H1 (cell line): ENCODE measurements around the gene CGB7. TPM values are rescaled to one million over a fixed set of nuclear protein-coding genes. Genes with fewer than 3 reads are reported as not detected.
A peak's percentile ranks its signal among the peaks of the same experiment; 100 is the strongest.

ENCODE experiments used
- HDAC2 ChIP-seq, 2 experiments: fragments of 300-600 bp in 1 of 2; sonication (generic) in 1 of 2; IDR thresholded peaks; 2 replicates each; pipeline ENCODE4 v1.6.1; 2011 to 2012; ENCODE audit warnings: low read depth in 2 of 2, low read length in 2 of 2, mild to moderate bottlenecking in 2 of 2, moderate library complexity in 2 of 2, borderline replicate concordance in 1 of 2, inconsistent platforms in 1 of 2
- KDM4A ChIP-seq: IDR thresholded peaks from one replicate; pipeline ENCODE4 v1.7.1; 2012; ENCODE audit warnings: low read depth, mild to moderate bottlenecking, moderate library complexity, low read length, inconsistent platforms; ENCODE audit not compliant: severe bottlenecking
- RBBP5 ChIP-seq: IDR thresholded peaks from 2 replicates; pipeline ENCODE4 v1.7.1; 2012; ENCODE audit warnings: low read depth, mild to moderate bottlenecking, inconsistent platforms, low read length, moderate library complexity, borderline replicate concordance
- SP4 ChIP-seq: IDR thresholded peaks from 2 replicates; pipeline ENCODE4 v1.6.1; 2012; ENCODE audit warnings: low read length, inconsistent platforms
- ZNF274 ChIP-seq: IDR thresholded peaks from 2 replicates; pipeline ENCODE4 v1.7.0; 2012; ENCODE audit warnings: low read length, borderline replicate concordance; ENCODE audit errors: extremely low read depth
- microRNA-seq, 2 experiments: library from miRNA; unstranded; fragments of <30 nt; microRNA quantifications; one replicate each; pipeline versions ENCODE4 to v1.2.0, GENCODE V29; 2016 to 2020; ENCODE audit warnings: borderline microRNAs expressed in 2 of 2, borderline number of aligned reads in 2 of 2, borderline replicate concordance in 1 of 2
- polyA plus RNA-seq, 7 experiments: library from polyadenylated mRNA; depleted of rRNA in 3 of 7; stranded (reverse) in 5 of 7; unstranded in 2 of 7; fragments of >200 nt in 5 of 7; fragments of 200-250 nt in 2 of 7; gene quantifications; 1 replicate in 5 of 7; 2 replicates in 1 of 7; 4 replicates in 1 of 7; pipeline versions ENCODE4 v1.2.1 to v1.2.3, GENCODE V29; 2011 to 2013; ENCODE audit warnings: missing spikeins in 2 of 7, mixed read lengths in 2 of 7
- small RNA-seq: library from polyadenylated mRNA; stranded (forward); fragments of <200 nt; extraction: miRNeasy Mini kit (QIAGEN cat#:217004); gene quantifications from one replicate; pipeline ENCODE3, GENCODE V24; 2013; ENCODE audit not compliant: insufficient read depth
- total RNA-seq: library from RNA; stranded (reverse); fragmentation: NEBNext Ultra II Directional; extraction: Animal tissue kit (Norgen Biotek cat#: 25700); gene quantifications from 2 replicates; pipeline ENCODE4 v1.2.1, GENCODE V29; 2021
- TF ChIP-seq, protein P1 (sequence below): IDR thresholded peaks from 2 replicates; pipeline ENCODE4 v1.6.1; 2011; ENCODE audit warnings: low read depth, mild to moderate bottlenecking, low read length; ENCODE audit not compliant: insufficient read depth

The CGB7 gene
- total and polyA plus RNA-seq, 2 of the 8 experiments (the other 6 are each of a cell fraction or from before 2014, with no cell fraction given): 1.2 to 2.2 TPM

DNA sequence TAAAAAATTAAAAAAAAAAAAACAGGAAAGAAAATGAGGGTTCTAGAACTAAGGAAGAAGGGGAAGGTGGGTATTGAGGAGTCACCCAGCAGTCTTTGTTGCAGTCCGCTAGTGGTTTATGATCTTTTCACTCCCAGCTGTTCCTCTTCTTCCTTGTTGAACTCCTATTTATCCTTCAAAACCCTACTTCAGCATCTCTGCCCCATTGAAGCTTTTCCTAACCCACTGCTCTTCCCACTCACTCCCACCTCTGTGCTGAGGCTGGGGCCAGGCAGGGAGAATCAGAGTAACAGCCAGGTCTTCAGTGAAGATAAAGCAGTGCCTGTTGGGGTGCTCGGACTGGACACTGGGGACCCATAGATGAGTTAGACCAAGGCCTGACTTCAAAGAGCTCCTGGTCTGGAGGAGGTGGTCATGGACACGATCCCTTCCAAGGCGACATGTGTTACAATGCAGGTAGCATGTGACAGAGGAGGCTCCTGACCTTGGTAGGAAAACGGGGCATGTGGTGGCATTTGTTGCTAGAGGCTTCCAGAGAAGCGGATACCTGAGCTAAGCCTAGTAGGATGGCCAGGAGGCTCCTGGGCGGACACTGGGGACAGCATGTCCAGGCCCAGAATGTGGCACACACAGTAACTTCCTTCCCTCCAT is 52.5 kb downstream of the CGB7 start (continued):
- TF ChIP-seq HDAC2 (IDR thresholded peaks at IDR 0.05; ENCODE audit: borderline replicate concordance in 1 of 2, low read depth in 2 of 2, low read length in 2 of 2): no peak
- no peak for TF ChIP-seq SP4
- no peak for TF ChIP-seq RBBP5
- no peak for TF ChIP-seq ZNF274
- no peak for TF ChIP-seq KDM4A
- TF ChIP-seq, protein P1, sequence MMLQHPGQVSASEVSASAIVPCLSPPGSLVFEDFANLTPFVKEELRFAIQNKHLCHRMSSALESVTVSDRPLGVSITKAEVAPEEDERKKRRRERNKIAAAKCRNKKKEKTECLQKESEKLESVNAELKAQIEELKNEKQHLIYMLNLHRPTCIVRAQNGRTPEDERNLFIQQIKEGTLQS: no peak

Small RNA genes within 50 kb of the gene (microRNA-seq; reads per million reads assigned to microRNA genes)
- gene MIR6798: 0 to 0.41 reads per million in 2 experiments

Small RNA genes within 50 kb of the gene (small RNA-seq; reads per million reads assigned to genes)
- gene MIR6798: 2.2 reads per million, percentile 22 among the genes with 10 or more reads in this experiment
- not detected for gene RN7SL708P

Other genes with a start within 250 kb of the CGB7 start
- gene BCAT2, start 246.7 kb downstream of the CGB7 start, total RNA-seq: 42.5 and 44.5 TPM in 2 replicates
- gene BCAT2, start 246.7 kb downstream of the CGB7 start, polyA plus RNA-seq (2011; rRNA removed): 48.7 and 77.3 TPM in 2 replicates
- 8.4 and 9.7 TPM in 2 replicates for gene HSD17B14, start 221.3 kb downstream of the CGB7 start, total RNA-seq
- gene HSD17B14, start 221.3 kb downstream of the CGB7 start, polyA plus RNA-seq (2011; rRNA removed): 25.5 and 32.7 TPM in 2 replicates
- 16.8 and 18.0 TPM in 2 replicates for gene PLEKHA4, start 189.1 kb downstream of the CGB7 start, total RNA-seq
- 8.2 and 14.1 TPM in 2 replicates for gene PLEKHA4, start 189.1 kb downstream of the CGB7 start, polyA plus RNA-seq (2011; rRNA removed)
- 12.8 and 14.0 TPM in 2 replicates for gene PPP1R15A, start 185.3 kb downstream of the CGB7 start, total RNA-seq
- gene PPP1R15A, start 185.3 kb downstream of the CGB7 start, polyA plus RNA-seq (2011; rRNA removed): 4.1 and 8.6 TPM in 2 replicates
- gene TULP2, start 159.0 kb downstream of the CGB7 start, total RNA-seq: 1.0 and 1.1 TPM in 2 replicates
- 0.95 and 1.8 TPM in 2 replicates for gene TULP2, start 159.0 kb downstream of the CGB7 start, polyA plus RNA-seq (2011; rRNA removed)
- 106 and 111 TPM in 2 replicates for gene NUCB1, start 157.4 kb downstream of the CGB7 start, total RNA-seq
- gene NUCB1, start 157.4 kb downstream of the CGB7 start, polyA plus RNA-seq (2011; rRNA removed): 121 and 178 TPM in 2 replicates
- 2.2 and 2.7 TPM in 2 replicates for gene DHDH, start 124.0 kb downstream of the CGB7 start, total RNA-seq
- 2.8 and 2.9 TPM in 2 replicates for gene DHDH, start 124.0 kb downstream of the CGB7 start, polyA plus RNA-seq (2011; rRNA removed)
- gene BAX, start 102.9 kb downstream of the CGB7 start, total RNA-seq: 257 and 295 TPM in 2 replicates
- 346 and 750 TPM in 2 replicates for gene BAX, start 102.9 kb downstream of the CGB7 start, polyA plus RNA-seq (2011; rRNA removed)
- gene FTL, start 92.4 kb downstream of the CGB7 start, total RNA-seq: 1,751 and 1,764 TPM in 2 replicates
- gene FTL, start 92.4 kb downstream of the CGB7 start, polyA plus RNA-seq (2011; rRNA removed): 2,427 and 3,043 TPM in 2 replicates
- gene GYS1, start 64.4 kb downstream of the CGB7 start, total RNA-seq: 37.8 and 38.7 TPM in 2 replicates
- 30.0 and 41.9 TPM in 2 replicates for gene GYS1, start 64.4 kb downstream of the CGB7 start, polyA plus RNA-seq (2011; rRNA removed)
- 152 and 160 TPM in 2 replicates for gene RUVBL2, start 63.9 kb downstream of the CGB7 start, total RNA-seq
- 247 and 341 TPM in 2 replicates for gene RUVBL2, start 63.9 kb downstream of the CGB7 start, polyA plus RNA-seq (2011; rRNA removed)
- not detected in 2 replicates for gene LHB, start 40.7 kb downstream of the CGB7 start, total RNA-seq
- 0.53 and 1.2 TPM in 2 replicates for gene LHB, start 40.7 kb downstream of the CGB7 start, polyA plus RNA-seq (2011; rRNA removed)
- gene CGB3, start 33.4 kb downstream of the CGB7 start, total RNA-seq: not detected in 2 replicates
- gene CGB3, start 33.4 kb downstream of the CGB7 start, polyA plus RNA-seq (2011; rRNA removed): 0.09 TPM in 1 of 2 replicates, not detected in the other
- 0.71 TPM in 1 of 2 replicates, not detected in the other for gene CGB2, start 25.9 kb downstream of the CGB7 start, total RNA-seq
- 3.2 and 3.9 TPM in 2 replicates for gene CGB2, start 25.9 kb downstream of the CGB7 start, polyA plus RNA-seq (2011; rRNA removed)
- gene CGB1, start 20.9 kb downstream of the CGB7 start, total RNA-seq: not detected in 2 replicates
- gene CGB1, start 20.9 kb downstream of the CGB7 start, polyA plus RNA-seq (2011; rRNA removed): 0.83 TPM in 1 of 2 replicates, not detected in the other
- gene CGB5, start 13.9 kb downstream of the CGB7 start, total RNA-seq: 0.63 TPM in 1 of 2 replicates, not detected in the other
- gene CGB5, start 13.9 kb downstream of the CGB7 start, polyA plus RNA-seq (2011; rRNA removed): 0.68 and 0.83 TPM in 2 replicates
- gene CGB8, start 8.6 kb downstream of the CGB7 start, total RNA-seq: 0.46 TPM in 1 of 2 replicates, not detected in the other
- gene CGB8, start 8.6 kb downstream of the CGB7 start, polyA plus RNA-seq (2011; rRNA removed): 0.09 and 0.22 TPM in 2 replicates
- gene NTF4, start 7.1 kb upstream of the CGB7 start, total RNA-seq: 2.8 and 3.1 TPM in 2 replicates
- gene NTF4, start 7.1 kb upstream of the CGB7 start, polyA plus RNA-seq (2011; rRNA removed): 5.3 and 6.5 TPM in 2 replicates
- gene KCNA7, start 14.9 kb upstream of the CGB7 start, total RNA-seq: 0.10 and 0.17 TPM in 2 replicates
- 0.06 and 0.09 TPM in 2 replicates for gene KCNA7, start 14.9 kb upstream of the CGB7 start, polyA plus RNA-seq (2011; rRNA removed)
- gene SNRNP70, start 27.7 kb upstream of the CGB7 start, total RNA-seq: 231 and 244 TPM in 2 replicates
- gene SNRNP70, start 27.7 kb upstream of the CGB7 start, polyA plus RNA-seq (2011; rRNA removed): 235 and 515 TPM in 2 replicates
- 4.1 and 4.2 TPM in 2 replicates for gene LIN7B, start 56.6 kb upstream of the CGB7 start, total RNA-seq
- 4.1 and 6.0 TPM in 2 replicates for gene LIN7B, start 56.6 kb upstream of the CGB7 start, polyA plus RNA-seq (2011; rRNA removed)
- gene C19orf73, start 61.4 kb upstream of the CGB7 start, total RNA-seq: 1.2 and 2.5 TPM in 2 replicates
- gene C19orf73, start 61.4 kb upstream of the CGB7 start, polyA plus RNA-seq (2011; rRNA removed): 4.6 and 10.0 TPM in 2 replicates
- 25.3 and 28.0 TPM in 2 replicates for gene PPFIA3, start 61.8 kb upstream of the CGB7 start, total RNA-seq
- gene PPFIA3, start 61.8 kb upstream of the CGB7 start, polyA plus RNA-seq (2011; rRNA removed): 15.9 and 28.8 TPM in 2 replicates
- 1.8 and 2.3 TPM in 2 replicates for gene HRC, start 97.6 kb upstream of the CGB7 start, total RNA-seq
- gene HRC, start 97.6 kb upstream of the CGB7 start, polyA plus RNA-seq (2011; rRNA removed): 2.6 and 6.8 TPM in 2 replicates
- 11.3 and 12.6 TPM in 2 replicates for gene TRPM4, start 100.0 kb upstream of the CGB7 start, total RNA-seq
- 13.3 and 21.5 TPM in 2 replicates for gene TRPM4, start 100.0 kb upstream of the CGB7 start, polyA plus RNA-seq (2011; rRNA removed)